Smooth muscle cell (in vitro differentiated cells): ENCODE measurements around the gene KHDC4. TPM values are rescaled to one million over a fixed set of nuclear protein-coding genes. Genes with fewer than 3 reads are reported as not detected.

ENCODE experiments used
- DNase-seq: peaks from one replicate; lab custom pipeline; 2025; ENCODE audit not compliant: unreplicated experiment; lab: John Stamatoyannopoulos, UW
- H2AFZ ChIP-seq: fragments of 200-600 bp; sonication (generic); 2 replicates; pipeline ENCODE4 v1.6.0; 2016; ENCODE audit warnings: antibody characterized with exemption, low read depth, mild to moderate bottlenecking
- H3F3A ChIP-seq: fragments of 200-600 bp; sonication (generic); 2 replicates; pipeline ENCODE4 v1.6.0; 2017; ENCODE audit warnings: antibody characterized with exemption, low read depth
- H3K27ac ChIP-seq: fragments of 200-600 bp; sonication (generic); 2 replicates; pipeline ENCODE4 v1.5.1; 2016; ENCODE audit warnings: low read depth, mild to moderate bottlenecking
- H3K27me3 ChIP-seq: fragments of 200-600 bp; sonication (generic); 2 replicates; pipeline ENCODE4 v1.6.1; 2016; ENCODE audit warnings: low read depth, mild to moderate bottlenecking
- H3K36me3 ChIP-seq: fragments of 200-600 bp; sonication (generic); 2 replicates; pipeline ENCODE4 v1.5.1; 2016; ENCODE audit warnings: low read depth
- H3K4me1 ChIP-seq: fragments of 200-600 bp; sonication (generic); 2 replicates; pipeline ENCODE4 v1.5.1; 2016; ENCODE audit warnings: low read depth
- H3K4me2 ChIP-seq: fragments of 200-600 bp; sonication (generic); 2 replicates; pipeline ENCODE4 v1.6.0; 2016; ENCODE audit warnings: mild to moderate bottlenecking
- H3K4me3 ChIP-seq: fragments of 200-600 bp; sonication (generic); 2 replicates; pipeline ENCODE4 v1.5.1; 2016; ENCODE audit warnings: mild to moderate bottlenecking
- H3K79me2 ChIP-seq: fragments of 200-600 bp; sonication (generic); 2 replicates; pipeline ENCODE4 v1.6.0; 2016; ENCODE audit warnings: low read depth, mild to moderate bottlenecking
- H3K9ac ChIP-seq: fragments of 200-600 bp; sonication (generic); 2 replicates; pipeline ENCODE4 v1.6.0; 2016; ENCODE audit warnings: low read depth
- H3K9me3 ChIP-seq: fragments of 200-600 bp; sonication (generic); replicated peaks from 2 replicates; pipeline ENCODE4 v1.5.1; 2016; ENCODE audit warnings: low read depth
- H4K20me1 ChIP-seq: fragments of 200-600 bp; sonication (generic); 2 replicates; pipeline ENCODE4 v1.6.0; 2016; ENCODE audit warnings: low read depth
- CTCF ChIP-seq: fragments of 200-600 bp; sonication (generic); IDR thresholded peaks from 2 replicates; pipeline ENCODE4 v1.5.1; 2017; ENCODE audit warnings: borderline replicate concordance, mild to moderate bottlenecking, antibody characterized with exemption; ENCODE audit not compliant: insufficient read depth, poor library complexity, severe bottlenecking
- WGBS: methylation state at CpG from one replicate; pipeline ENCODE4 v1.1.7; 2016; ENCODE audit warnings: low lambda C conversion rate; 5-methylcytosine and 5-hydroxymethylcytosine counted together
- polyA plus RNA-seq: library from polyadenylated mRNA; unstranded; fragments of >200 nt; fragmentation: Nextera tagmentation; extraction: Ambion mirVana; gene quantifications from 2 replicates; pipeline ENCODE4 v1.2.1, GENCODE V29; 2016
- total RNA-seq: library from RNA; depleted of rRNA; stranded (reverse); fragments of >200 nt; gene quantifications from 2 replicates; pipeline ENCODE4 v1.2.3, GENCODE V29; 2014

The KHDC4 gene
- total and polyA plus RNA-seq, 2 experiments from 2014 or later, result 14.9 to 41.7 TPM

- H3K27ac ChIP-seq, result peak overlapping the region; percentile 78
- peaks cover 9% of the 10 kb centered on the region for H3K4me1 ChIP-seq
- no peak overlapping the region for H2AFZ ChIP-seq
- peaks cover 8% of the 10 kb centered on the region for H4K20me1 ChIP-seq
- 93% methylated on average over 6 of the region's 6 CpGs for WGBS
- no peak overlapping the region for H3K4me2 ChIP-seq
- TF ChIP-seq CTCF, result no peak
- H3K27me3 ChIP-seq, result no peaks in the 10 kb centered on the region
- H3K79me2 ChIP-seq, result peaks cover 17% of the 10 kb centered on the region
- H3K4me3 ChIP-seq, result no peak overlapping the region
- no peak for DNase-seq
- H3K9ac ChIP-seq, result no peak overlapping the region
- H3K9me3 ChIP-seq, result no peaks in the 10 kb centered on the region
- peaks cover 57% of the 10 kb centered on the region for H3F3A ChIP-seq
- peaks cover 37% of the 10 kb centered on the region for H3K36me3 ChIP-seq
Observed at GRCh38 chr1:155913969-155914757, 20.1 kb downstream of the KHDC4 start.

- Histone ChIP-seq H3K27ac (peak overlapping the region; percentile 71), H3K9me3 (no peaks in the 10 kb centered on the region), H2AFZ (no peak overlapping the region), H3K4me3 (peak overlapping the region; percentile 72), H4K20me1 (peaks cover 6% of the 10 kb centered on the region), H3F3A (peaks cover 49% of the 10 kb centered on the region), H3K9ac (no peak overlapping the region), H3K36me3 (peaks cover 26% of the 10 kb centered on the region), H3K4me1 (peaks cover 9% of the 10 kb centered on the region), H3K79me2 (peaks cover 35% of the 10 kb centered on the region), H3K4me2 (peak overlapping the region; percentile 97), H3K27me3 (no peaks in the 10 kb centered on the region)
- no peak for TF ChIP-seq CTCF
- no peak for DNase-seq
- 87% methylated on average over 11 of the region's 11 CpGs for WGBS
Observed at GRCh38 chr1:155912056-155912536, 22.1 kb downstream of the KHDC4 start.

GRCh38 chr1:155911156-155912055 is 22.8 kb downstream of the KHDC4 start, which contains the start of gene RIT1:
Gene RIT1 (minus strand): TSS chr1:155911349. CDS start chr1:155910761, 588 bp downstream.
- peak within 1 kb of the TSS; percentile 72 for H3K4me3 ChIP-seq
- peaks cover 9% of the 10 kb centered on the region for H3K4me1 ChIP-seq
- 8% methylated on average over 31 of the region's 34 CpGs for WGBS
- no peak for TF ChIP-seq CTCF
- H3F3A ChIP-seq, result peaks cover 42% of the 10 kb centered on the region
- H3K27ac ChIP-seq, result peak within 1 kb of the TSS; percentile 71
- peaks cover 23% of the 10 kb centered on the region for H3K36me3 ChIP-seq
- peaks cover 35% of the 10 kb centered on the region for H3K79me2 ChIP-seq
- no peaks in the 10 kb centered on the region for H3K27me3 ChIP-seq
- H3K4me2 ChIP-seq, result peak within 1 kb of the TSS; percentile 97
- no peaks in the 10 kb centered on the region for H3K9me3 ChIP-seq
- peak within 1 kb of the TSS; percentile 91 for H3K9ac ChIP-seq
- DNase-seq, result peak; percentile 56
- H2AFZ ChIP-seq, result no peak within 1 kb of the TSS
- H4K20me1 ChIP-seq, result peaks cover 6% of the 10 kb centered on the region
